Measurements from ENCODE around the gene ADIPOQ.
"Not testable (repeated sequence)": the region's sequence is repeated elsewhere in the genome, so short reads cannot be mapped to it uniquely, and the experiment has no call there.

The ADIPOQ gene

GRCh38 chr3:186842426-186843038 is at the start of gene ADIPOQ:
Gene ADIPOQ (plus strand): TSS chr3:186842710. CDS start chr3:186853059, 10,349 bp downstream.
- DNase-seq: no peak

DNA sequence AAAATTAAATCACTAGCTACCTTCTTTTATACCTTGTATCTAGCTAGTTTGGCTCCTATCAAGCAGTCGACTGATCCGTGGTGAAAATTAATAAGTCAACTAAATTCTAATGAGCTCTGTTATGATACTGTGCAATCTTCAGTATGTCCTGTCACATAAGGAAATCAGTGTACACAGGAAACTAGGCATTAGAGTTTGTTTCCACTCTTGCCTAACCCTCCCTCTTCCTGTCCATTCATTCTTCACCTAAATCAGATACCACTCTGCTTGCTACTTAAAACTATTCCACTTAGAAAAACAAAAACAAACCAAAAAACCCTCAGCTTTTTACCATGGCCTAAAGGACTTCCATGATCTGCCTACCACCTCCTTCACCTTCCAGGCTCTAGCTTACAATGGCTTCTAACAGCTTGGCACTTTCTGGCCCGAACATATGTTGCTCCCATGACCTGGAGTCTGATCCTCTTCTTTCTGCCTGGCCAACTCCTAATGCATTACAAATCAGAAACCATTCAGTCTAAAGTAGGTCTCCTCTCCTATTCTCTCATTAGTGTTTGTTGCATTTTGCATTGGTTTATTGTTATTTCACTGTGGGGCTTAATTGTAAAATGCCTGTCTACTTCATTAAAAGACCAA is 44.2 kb upstream of the ADIPOQ start:
- DNase-seq: no peak

GRCh38 chr3:186800285-186800684 is 42.2 kb upstream of the ADIPOQ start:
- DNase-seq: no peak

- DNase-seq: no peak
Measured at GRCh38 chr3:186802701-186803100, 39.8 kb upstream of the ADIPOQ start.

DNA sequence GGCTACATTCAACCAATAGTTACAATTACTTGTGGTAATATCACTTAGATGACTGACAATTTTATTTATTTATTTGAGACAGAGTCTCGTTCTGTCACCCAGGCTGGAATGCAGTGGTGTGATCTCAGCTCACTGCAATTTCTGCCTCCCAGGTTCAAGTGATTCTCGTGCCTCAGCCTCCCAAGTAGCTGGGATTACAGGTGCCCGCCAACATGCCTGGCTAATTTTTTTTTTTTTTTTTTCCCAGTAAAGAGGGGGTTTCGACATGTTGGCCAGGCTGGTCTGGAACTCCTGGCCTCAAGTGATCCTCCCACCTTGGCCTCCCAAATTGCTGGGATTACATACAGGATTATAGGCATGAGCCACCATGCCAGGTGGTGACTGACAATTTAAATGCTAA is 39.1 kb upstream of the ADIPOQ start:
- DNase-seq: not testable (repeated sequence)

DNA sequence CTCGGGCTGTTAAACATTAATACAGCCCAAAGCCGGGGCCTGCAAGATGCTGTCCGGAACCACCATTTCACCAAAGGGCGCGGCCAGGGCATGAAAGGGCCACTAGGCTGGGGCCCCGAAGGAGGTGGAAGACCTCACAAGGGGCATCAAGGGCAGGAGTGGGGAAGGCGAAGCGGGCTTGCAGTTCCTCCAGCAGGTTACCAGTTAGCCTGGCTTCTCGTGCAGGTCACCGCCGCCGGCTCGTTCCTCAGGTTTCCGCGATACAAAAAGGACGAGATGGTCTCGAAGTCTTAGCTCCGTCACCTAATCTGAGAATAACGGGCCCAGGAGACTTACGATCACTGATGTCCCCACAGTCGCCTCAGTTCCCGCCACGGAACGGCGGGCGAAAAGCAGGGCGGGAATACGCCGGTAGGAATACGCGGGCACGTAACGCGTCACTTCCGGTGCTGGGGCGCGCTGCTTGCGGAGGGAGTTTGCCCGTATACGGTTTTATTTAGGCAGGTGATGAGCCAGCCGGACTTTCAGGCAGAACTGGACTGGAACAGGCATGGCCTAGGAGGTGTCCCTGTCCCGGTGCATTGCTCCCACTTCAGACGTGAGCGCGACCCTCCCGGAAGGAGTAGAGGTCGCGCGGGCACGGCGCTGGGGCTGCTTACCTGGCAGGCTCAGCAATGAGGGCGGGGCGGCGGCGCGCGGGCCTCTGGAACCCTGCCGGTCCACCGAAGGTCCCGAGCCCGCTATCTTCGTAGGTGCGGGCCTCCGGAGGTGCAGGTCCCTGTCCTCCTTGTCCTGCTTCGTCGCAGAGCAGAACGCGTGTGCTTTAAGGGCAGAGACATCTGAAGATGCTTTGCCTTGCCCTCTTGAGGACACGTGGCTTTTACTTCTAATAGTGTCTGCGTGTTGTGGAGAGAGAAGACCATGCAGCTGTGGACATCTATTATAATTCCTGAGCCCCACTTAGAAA is 36.1 kb upstream of the ADIPOQ start, which contains the start of gene RFC4:
TSS of gene RFC4 (minus strand) at position 394 of the 967 bp plus-strand sequence. CDS start 1,769 bp downstream, outside the sequence.
- DNase-seq: peak; percentile 77 to 83

DNA sequence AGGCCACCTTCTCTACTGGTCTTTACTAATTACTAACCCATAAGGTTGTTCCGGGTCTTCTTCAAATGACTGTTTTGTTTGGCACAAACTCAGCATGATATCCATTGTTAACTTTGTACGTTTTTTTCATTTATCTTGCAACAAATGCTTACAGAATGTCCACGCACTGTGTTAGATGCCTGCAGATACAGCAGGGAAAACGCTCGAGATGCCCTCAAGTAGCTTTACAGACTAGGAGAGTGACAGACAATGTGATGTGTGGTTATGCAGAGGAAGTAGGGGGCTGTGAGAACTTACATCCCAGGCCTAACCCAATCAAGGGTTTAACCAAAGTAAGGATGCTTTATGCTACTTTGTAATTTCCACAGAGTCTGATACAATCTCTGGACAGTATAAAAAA is 35.3 kb upstream of the ADIPOQ start:
- peak in 1 of 2 donors; percentile 33 for DNase-seq

- no peak for DNase-seq
Measured at GRCh38 chr3:186810336-186810996, 32.0 kb upstream of the ADIPOQ start.

- DNase-seq: not testable (repeated sequence)
Measured at GRCh38 chr3:186811313-186811712, 31.2 kb upstream of the ADIPOQ start.

GRCh38 chr3:186814100-186814499 is 28.4 kb upstream of the ADIPOQ start:
- no peak for DNase-seq

- no peak for DNase-seq
Measured at GRCh38 chr3:186815435-186815834, 27.1 kb upstream of the ADIPOQ start.

DNA sequence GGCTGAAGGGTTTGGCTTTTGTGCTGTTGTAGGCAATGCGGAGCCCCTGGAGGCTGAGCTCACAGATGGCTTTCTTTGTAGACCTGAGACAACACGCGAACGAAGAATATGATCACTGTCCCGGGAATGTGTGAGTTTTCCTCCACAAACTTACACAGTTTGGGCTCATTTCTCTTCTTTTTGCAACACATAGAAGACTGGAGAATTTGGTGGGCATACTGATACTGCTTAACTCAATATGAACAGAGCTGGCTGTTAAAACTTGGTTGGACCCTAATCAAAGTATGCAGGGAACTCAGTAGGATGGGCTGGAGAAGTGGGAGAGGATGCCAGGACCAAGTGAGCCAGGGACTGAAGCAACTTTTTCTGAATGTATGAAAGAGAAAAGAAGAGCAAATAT is 24.0 kb upstream of the ADIPOQ start:
- DNase-seq: no peak

- DNase-seq: no peak
Measured at GRCh38 chr3:186818956-186819355, 23.6 kb upstream of the ADIPOQ start.

- DNase-seq: peak in 1 of 2 donors; percentile 65
Measured at GRCh38 chr3:186821429-186822387, 20.8 kb upstream of the ADIPOQ start.

DNA sequence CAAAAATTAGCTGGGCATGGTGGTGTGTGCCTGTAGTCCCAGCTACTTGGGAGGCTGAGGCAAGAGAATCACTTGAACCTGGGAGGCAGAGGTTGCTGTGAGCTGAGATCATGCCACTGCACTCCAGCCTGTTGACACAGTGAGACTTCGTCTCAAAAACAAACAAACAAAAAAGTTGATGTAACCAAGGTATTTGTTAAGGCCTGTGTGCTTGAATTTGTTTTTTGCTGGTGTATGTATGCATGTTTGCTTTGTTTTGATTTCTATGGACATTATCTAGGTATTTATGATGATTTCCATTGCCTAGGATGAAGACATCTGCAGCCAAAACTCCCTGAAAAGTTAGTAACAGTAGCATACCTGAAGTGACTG is 20.1 kb upstream of the ADIPOQ start:
- DNase-seq: not testable (repeated sequence)

GRCh38 chr3:186823386-186823785 is 19.1 kb upstream of the ADIPOQ start:
- no peak for DNase-seq

GRCh38 chr3:186824430-186825139 is 17.9 kb upstream of the ADIPOQ start:
- no peak for DNase-seq

GRCh38 chr3:186825294-186825821 is 17.2 kb upstream of the ADIPOQ start:
- no peak for DNase-seq

- DNase-seq: no peak
Measured at GRCh38 chr3:186825872-186826409, 16.6 kb upstream of the ADIPOQ start.

DNA sequence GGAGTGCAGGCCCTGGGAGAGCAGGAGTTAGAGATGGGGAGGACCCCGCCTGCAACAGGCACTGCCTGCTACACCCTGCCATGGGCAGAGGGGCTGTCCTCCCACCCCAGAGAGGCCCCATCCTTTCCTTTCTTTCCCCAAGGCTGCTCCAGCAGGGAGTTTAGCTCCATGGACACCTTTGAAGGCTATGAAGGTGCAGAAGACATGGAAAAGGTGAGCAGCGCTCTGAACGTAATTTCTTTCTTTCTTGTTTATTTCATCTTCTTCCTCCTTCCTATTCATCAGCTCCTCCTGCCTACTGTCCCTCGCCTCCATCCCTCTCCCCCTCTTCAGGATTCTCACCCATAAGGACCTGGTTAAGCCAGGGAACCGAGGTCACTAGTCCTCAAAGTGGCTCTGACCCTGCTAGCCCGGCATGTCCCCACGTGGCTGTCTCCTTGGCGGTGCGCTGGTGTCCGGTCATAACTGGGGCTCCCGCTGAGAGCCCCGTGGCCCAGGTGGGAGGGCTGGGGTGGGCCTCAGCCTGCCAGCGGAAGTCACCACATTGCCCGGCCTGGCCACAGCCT is 16.0 kb upstream of the ADIPOQ start:
- DNase-seq: no peak
